ENCODE results near the gene LRCH3.
"Not testable (repeated sequence)": the region's sequence is repeated elsewhere in the genome, so short reads cannot be mapped to it uniquely, and the experiment has no call there.

LRCH3 gene

GRCh38 chr3:197921429-197922275 lies 130.6 kb downstream of the LRCH3 start:
- not testable (repeated sequence) for DNase-seq (ENCODE audit: low read depth, low spot score)

DNA sequence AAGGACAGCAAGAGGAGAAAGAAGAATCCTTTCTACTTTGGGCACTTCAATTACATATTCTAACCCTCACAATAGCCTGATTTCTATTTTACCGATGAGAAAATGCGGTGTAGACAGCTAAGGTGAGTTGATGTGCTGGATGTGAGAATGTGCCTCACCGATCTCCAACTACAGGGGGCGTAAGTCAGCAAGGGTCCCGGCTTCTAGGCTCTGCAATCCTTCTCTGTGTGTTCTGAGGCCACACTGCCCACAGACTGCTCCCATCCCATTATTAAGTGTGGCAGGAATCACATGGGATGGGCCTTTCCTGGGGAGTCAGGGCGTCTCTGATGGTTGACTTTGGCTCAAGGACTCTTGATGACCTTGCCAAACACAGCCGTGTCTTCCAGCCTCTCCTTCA lies 135.4 kb downstream of the LRCH3 start:
- DNase-seq (ENCODE audit: low read depth, low spot score) = no peak

DNA sequence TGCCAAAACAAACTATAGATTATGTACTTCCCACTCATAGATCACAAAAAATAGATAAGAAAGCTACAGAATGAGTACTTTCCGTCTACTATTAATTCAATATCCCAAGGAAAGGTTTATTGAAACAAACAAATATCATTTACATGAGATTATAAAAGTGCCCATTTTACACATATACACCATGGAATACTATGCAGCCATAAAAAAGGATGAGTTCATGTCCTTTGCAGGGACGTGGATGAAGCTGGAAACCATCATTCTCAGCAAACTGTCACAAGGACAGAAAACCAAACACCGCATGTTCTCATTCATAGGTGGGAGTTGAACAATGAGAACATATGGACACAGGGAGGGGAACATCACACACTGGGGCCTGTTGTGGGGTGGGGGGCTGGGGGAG lies 136.5 kb downstream of the LRCH3 start:
- DNase-seq (ENCODE audit: low read depth, low spot score) = not testable (repeated sequence)

GRCh38 chr3:197936819-197937384 lies 145.8 kb downstream of the LRCH3 start:
- DNase-seq (ENCODE audit: low read depth, low spot score) = no peak
